ENCODE results near the gene SLC22A2. TPM values are rescaled to one million over a fixed set of nuclear protein-coding genes. Genes with fewer than 3 reads are reported as not detected.

SLC22A2 gene
- total and polyA plus RNA-seq, 9 of the 15 experiments (the other 6 are each of a cell fraction or from before 2014, with no cell fraction given): not detected

DNA sequence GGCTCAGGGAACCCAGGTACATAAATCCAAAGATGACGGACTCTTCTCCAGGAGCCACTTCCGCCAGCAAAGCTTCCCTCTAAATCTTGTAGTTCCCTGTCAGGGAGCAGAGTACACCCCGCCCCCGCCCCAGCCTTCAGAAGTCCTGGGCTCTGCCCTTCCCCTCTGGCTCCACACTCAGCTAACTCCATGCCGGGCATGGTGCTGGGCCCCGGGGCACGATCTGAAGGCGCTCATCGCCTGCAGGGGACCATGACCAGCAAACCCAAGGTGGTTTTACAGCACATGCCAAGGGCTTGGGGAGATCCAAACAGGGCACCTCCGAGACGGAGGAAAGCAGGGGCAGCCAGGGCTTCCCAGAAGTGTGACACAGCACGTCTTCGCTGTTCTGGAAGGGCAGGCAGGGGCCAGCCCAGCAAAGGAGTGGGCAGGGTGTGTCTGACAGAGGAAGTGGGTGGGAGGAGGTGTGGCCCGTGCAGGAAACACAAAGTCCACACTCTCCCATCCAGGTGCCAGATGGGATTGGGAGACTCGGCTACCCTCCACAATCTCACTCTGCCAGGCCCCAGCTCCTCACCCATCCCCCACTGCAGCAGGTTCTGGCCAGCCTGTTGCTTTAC lies 41.6 kb upstream of the SLC22A2 start (continued):
- TF ChIP-seq, protein P1, sequence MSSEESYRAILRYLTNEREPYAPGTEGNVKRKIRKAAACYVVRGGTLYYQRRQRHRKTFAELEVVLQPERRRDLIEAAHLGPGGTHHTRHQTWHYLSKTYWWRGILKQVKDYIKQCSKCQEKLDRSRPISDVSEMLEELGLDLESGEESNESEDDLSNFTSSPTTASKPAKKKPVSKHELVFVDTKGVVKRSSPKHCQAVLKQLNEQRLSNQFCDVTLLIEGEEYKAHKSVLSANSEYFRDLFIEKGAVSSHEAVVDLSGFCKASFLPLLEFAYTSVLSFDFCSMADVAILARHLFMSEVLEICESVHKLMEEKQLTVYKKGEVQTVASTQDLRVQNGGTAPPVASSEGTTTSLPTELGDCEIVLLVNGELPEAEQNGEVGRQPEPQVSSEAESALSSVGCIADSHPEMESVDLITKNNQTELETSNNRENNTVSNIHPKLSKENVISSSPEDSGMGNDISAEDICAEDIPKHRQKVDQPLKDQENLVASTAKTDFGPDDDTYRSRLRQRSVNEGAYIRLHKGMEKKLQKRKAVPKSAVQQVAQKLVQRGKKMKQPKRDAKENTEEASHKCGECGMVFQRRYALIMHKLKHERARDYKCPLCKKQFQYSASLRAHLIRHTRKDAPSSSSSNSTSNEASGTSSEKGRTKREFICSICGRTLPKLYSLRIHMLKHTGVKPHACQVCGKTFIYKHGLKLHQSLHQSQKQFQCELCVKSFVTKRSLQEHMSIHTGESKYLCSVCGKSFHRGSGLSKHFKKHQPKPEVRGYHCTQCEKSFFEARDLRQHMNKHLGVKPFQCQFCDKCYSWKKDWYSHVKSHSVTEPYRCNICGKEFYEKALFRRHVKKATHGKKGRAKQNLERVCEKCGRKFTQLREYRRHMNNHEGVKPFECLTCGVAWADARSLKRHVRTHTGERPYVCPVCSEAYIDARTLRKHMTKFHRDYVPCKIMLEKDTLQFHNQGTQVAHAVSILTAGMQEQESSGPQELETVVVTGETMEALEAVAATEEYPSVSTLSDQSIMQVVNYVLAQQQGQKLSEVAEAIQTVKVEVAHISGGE (CRISPR knock-in tag; IDR thresholded peaks at IDR 0.05): peak in 1 of 3 experiments; percentile 40; a peak in 1 of 6 replicates

DNA sequence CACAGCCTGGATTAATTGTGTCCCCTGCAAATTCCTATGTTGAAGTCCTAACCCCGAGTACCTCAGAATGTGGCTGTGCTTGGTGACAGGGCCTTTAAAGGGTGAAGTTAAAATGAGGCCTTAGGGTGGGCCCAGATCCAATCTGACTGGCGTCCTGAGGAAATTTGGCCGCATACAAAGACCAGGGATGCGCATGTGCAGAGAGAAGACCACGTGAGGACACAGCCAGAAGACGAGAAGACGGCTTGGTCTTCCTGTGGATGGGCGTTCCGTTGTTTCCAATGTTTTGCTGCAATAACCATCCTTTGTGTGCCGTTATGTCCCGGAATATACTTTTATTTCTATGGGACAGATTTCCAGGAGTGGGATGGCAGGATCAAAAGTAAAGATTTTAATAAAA lies 40.9 kb upstream of the SLC22A2 start:
- CTCF ChIA-PET (ENCODE audit: low intra/inter-chr PET ratio): no interaction called here
- 0 out of 2 replicates have a peak overlapping the region, but pooled peaks have one; percentile 57 for H2AFZ ChIP-seq (ENCODE audit: low read depth, low read length)
- H4K20me1 ChIP-seq (replicated peaks; ENCODE audit: control insufficient read depth, insufficient read depth, low read length): no peaks in the 10 kb centered on the region
- POLR2A ChIA-PET: no interaction called here
- H3K9me3 ChIP-seq (replicated peaks; ENCODE audit: control insufficient read depth, insufficient read depth, low read depth, low read length): 0 out of 2 replicates have a peak, but pooled peaks cover 4% of the 10 kb centered on the region
- peaks cover 0 to 4% of the 10 kb centered on the region in 2 experiments; a peak in 2 of 5 replicates for H3K4me1 ChIP-seq (replicated peaks in 1 of 2; ENCODE audit: control insufficient read depth in 2 of 2, insufficient read depth in 2 of 2, low read length in 2 of 2)
- TF ChIP-seq RB1 (IDR thresholded peaks at IDR 0.05; ENCODE audit: low read depth): no peak
- TF ChIP-seq NRF1 (conservative IDR thresholded peaks at IDR 0.05 in 1 of 2, IDR thresholded peaks at IDR 0.05 in 1 of 2): peak; percentile 87 to 89
- TF ChIP-seq, protein P2, sequence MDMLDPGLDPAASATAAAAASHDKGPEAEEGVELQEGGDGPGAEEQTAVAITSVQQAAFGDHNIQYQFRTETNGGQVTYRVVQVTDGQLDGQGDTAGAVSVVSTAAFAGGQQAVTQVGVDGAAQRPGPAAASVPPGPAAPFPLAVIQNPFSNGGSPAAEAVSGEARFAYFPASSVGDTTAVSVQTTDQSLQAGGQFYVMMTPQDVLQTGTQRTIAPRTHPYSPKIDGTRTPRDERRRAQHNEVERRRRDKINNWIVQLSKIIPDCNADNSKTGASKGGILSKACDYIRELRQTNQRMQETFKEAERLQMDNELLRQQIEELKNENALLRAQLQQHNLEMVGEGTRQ (CRISPR knock-in tag; IDR thresholded peaks at IDR 0.05): peak; percentile 70
- BruUV-seq (replicated peaks): no TSS peak
- H3K27me3 ChIP-seq (ENCODE audit: control insufficient read depth in 2 of 2, insufficient read depth in 2 of 2, low read length in 2 of 2): peaks cover 3 to 6% of the 10 kb centered on the region in 2 experiments; a peak in 2 of 5 replicates
- in situ Hi-C loops (cut with MboI) (no loop called here), intact Hi-C loops (cut with micrococcal nuclease) (no loop called here)
- 2% methylated on average over 11 of the region's 11 CpGs for WGBS (ENCODE audit: insufficient coverage, low coverage, missing lambda C conversion rate)
- no peaks in the 10 kb centered on the region for H3K9me1 ChIP-seq (ENCODE audit: control insufficient read depth, insufficient read depth, low read length)
- H3K36me3 ChIP-seq (ENCODE audit: control insufficient read depth, insufficient read depth, low read length): no peaks in the 10 kb centered on the region
- peak overlapping the region; percentile 32; the same call in 1 of the 2 replicates for H3K4me2 ChIP-seq (ENCODE audit: insufficient read depth, low read length)
- FAIRE-seq: no peak
- peak in 1 of 4 experiments; percentile 7 for DNase-seq (ENCODE audit: extremely low read depth in 1 of 4, low spot score in 3 of 4)
- ATAC-seq: no peak
- no peaks in the 10 kb centered on the region for H3K79me2 ChIP-seq (ENCODE audit: control insufficient read depth, insufficient read depth, low read length)
- H3K27ac ChIP-seq (ENCODE audit: extremely low read depth, low read depth, low read length): no peak overlapping the region
- H3K9ac ChIP-seq (ENCODE audit: insufficient read depth in 1 of 2, low read depth in 2 of 2, low read length in 2 of 2): no peak overlapping the region
- H3K4me3 ChIP-seq: no peak overlapping the region

Data from K562 (cell line).